ENCODE data around the gene ZBTB20. TPM values are rescaled to one million over a fixed set of nuclear protein-coding genes. Genes with fewer than 3 reads are reported as not detected.
A peak's percentile ranks its signal among the peaks of the same experiment; 100 is the strongest.

The ZBTB20 gene
- total RNA-seq, 4 donors from 2014 or later, result 46.1 to 102 (median 81.9) TPM

GRCh38 chr3:114417675-114418074 is 729.4 kb downstream of the ZBTB20 start:
- no peak for TF ChIP-seq CTCF (IDR thresholded peaks at IDR 0.05)
- DNase-seq (ENCODE audit: low spot score) (no peak), ATAC-seq (ENCODE audit: low FRiP score) (no peak)

GRCh38 chr3:114417265-114417664 is 729.8 kb downstream of the ZBTB20 start:
- ATAC-seq (ENCODE audit: low FRiP score) (no peak), DNase-seq (ENCODE audit: low spot score) (no peak)
- TF ChIP-seq CTCF (IDR thresholded peaks at IDR 0.05), result no peak

- ATAC-seq (ENCODE audit: low FRiP score) (peak; percentile 92), DNase-seq (ENCODE audit: low spot score) (no peak)
- no peak for TF ChIP-seq CTCF (IDR thresholded peaks at IDR 0.05)
Measured at GRCh38 chr3:114411811-114412803, 735.0 kb downstream of the ZBTB20 start.

GRCh38 chr3:114411190-114411668 is 735.9 kb downstream of the ZBTB20 start:
- no peak for TF ChIP-seq CTCF (IDR thresholded peaks at IDR 0.05)
- DNase-seq (ENCODE audit: low spot score) (no peak), ATAC-seq (ENCODE audit: low FRiP score) (no peak)

- ATAC-seq (ENCODE audit: low FRiP score) (no peak), DNase-seq (ENCODE audit: low spot score) (no peak)
- no peak for TF ChIP-seq CTCF (IDR thresholded peaks at IDR 0.05)
Measured at GRCh38 chr3:114408736-114409670, 738.1 kb downstream of the ZBTB20 start.

- DNase-seq (ENCODE audit: low spot score) (no peak), ATAC-seq (ENCODE audit: low FRiP score) (no peak)
- no peak for TF ChIP-seq CTCF (IDR thresholded peaks at IDR 0.05)
Measured at GRCh38 chr3:114406922-114407321, 740.2 kb downstream of the ZBTB20 start.

Measured in omental fat pad (tissue), 4 donors.